HepG2 (cell line): ENCODE data around the gene MUTYH. TPM values are rescaled to one million over a fixed set of nuclear protein-coding genes. Genes with fewer than 3 reads are reported as not detected.
A peak's percentile ranks its signal among the peaks of the same experiment; 100 is the strongest.

Experiments used
- ATF2 ChIP-seq: sonication (generic); formaldehyde crosslinking; IDR thresholded peaks from 2 replicates; pipeline ENCODE4 v1.4.0; 2020; ENCODE audit warnings: missing genetic modification reagents
- CEBPB ChIP-seq: IDR thresholded peaks from 2 replicates; pipeline ENCODE4 v1.6.1; 2011; ENCODE audit warnings: low read depth, low read length, improper control_type of control experiment, borderline replicate concordance
- DR1 ChIP-seq: sonication (generic); formaldehyde crosslinking; IDR thresholded peaks from 2 replicates; pipeline ENCODE4 v1.8.0; 2021; ENCODE audit warnings: mild to moderate bottlenecking, missing genetic modification reagents, inconsistent platforms
- HMGXB3 ChIP-seq: sonication (generic); formaldehyde crosslinking; IDR thresholded peaks from 2 replicates; pipeline ENCODE4 v1.4.0; 2020; ENCODE audit warnings: missing genetic modification reagents, borderline replicate concordance
- HNRNPLL ChIP-seq: fragments of 200-400 bp; formaldehyde crosslinking; IDR thresholded peaks from 2 replicates; pipeline ENCODE4 v1.6.1; 2017; ENCODE audit warnings: mild to moderate bottlenecking, low read depth, low read length; ENCODE audit not compliant: poor library complexity, severe bottlenecking
- NFE2 ChIP-seq: sonication (generic); formaldehyde crosslinking; IDR thresholded peaks from 2 replicates; pipeline ENCODE4 v1.4.0; 2020; ENCODE audit warnings: missing genetic modification reagents
- NFRKB ChIP-seq: fragments of 450-650 bp; IDR thresholded peaks from 2 replicates; pipeline ENCODE4 v1.6.1; 2017
- RBM22 ChIP-seq: fragments of 200-400 bp; formaldehyde crosslinking; optimal IDR thresholded peaks from 2 replicates; pipeline ENCODE3; 2017; ENCODE audit warnings: mild to moderate bottlenecking, low read length, moderate library complexity
- RFX3 ChIP-seq: IDR thresholded peaks from 2 replicates; pipeline ENCODE4 v1.6.1; 2016; ENCODE audit warnings: missing biosample characterization, missing genetic modification reagents
- SOX13 ChIP-seq, 3 experiments: fragments of 450-650 bp in 1 of 3; sonication (generic) in 1 of 3; formaldehyde crosslinking in 1 of 3; IDR thresholded peaks in 2 of 3; conservative IDR thresholded peaks in 1 of 3; 2 replicates each; pipeline versions ENCODE4 v1.5.0 to v1.6.1; 2016 to 2020; ENCODE audit warnings: antibody characterized with exemption in 1 of 3, mild to moderate bottlenecking in 1 of 3, missing compliant biosample characterization in 1 of 3, missing genetic modification reagents in 1 of 3, moderate library complexity in 1 of 3
- SP140L ChIP-seq: sonication (generic); formaldehyde crosslinking; IDR thresholded peaks from 2 replicates; pipeline ENCODE4 v1.4.0; 2020; ENCODE audit warnings: missing genetic modification reagents, borderline replicate concordance
- TAF1 ChIP-seq: sonication (generic); formaldehyde crosslinking; IDR thresholded peaks from 2 replicates; pipeline ENCODE4 v1.4.0; 2020; ENCODE audit warnings: missing genetic modification reagents
- ZNF260 ChIP-seq: sonication (generic); formaldehyde crosslinking; IDR thresholded peaks from 2 replicates; pipeline ENCODE4 v1.4.0; 2020; ENCODE audit warnings: missing genetic modification reagents, low read depth, mild to moderate bottlenecking, borderline replicate concordance
- ZNF441 ChIP-seq: sonication (generic); formaldehyde crosslinking; IDR thresholded peaks from 2 replicates; pipeline ENCODE4 v1.7.0; 2021; ENCODE audit warnings: missing genetic modification reagents, borderline replicate concordance
- ZNF446 ChIP-seq: sonication (generic); formaldehyde crosslinking; IDR thresholded peaks from 2 replicates; pipeline ENCODE4 v1.5.0; 2020; ENCODE audit warnings: mild to moderate bottlenecking, missing genetic modification reagents
- ZNF496 ChIP-seq: sonication (generic); formaldehyde crosslinking; IDR thresholded peaks from 2 replicates; pipeline ENCODE4 v1.8.1; 2023; ENCODE audit warnings: mild to moderate bottlenecking, moderate library complexity, missing genetic modification reagents; ENCODE audit not compliant: insufficient replicate concordance
- ZNF543 ChIP-seq: sonication (generic); formaldehyde crosslinking; IDR thresholded peaks from 2 replicates; pipeline ENCODE4 v1.4.0; 2020; ENCODE audit warnings: mild to moderate bottlenecking, missing genetic modification reagents
- polyA plus RNA-seq, 8 experiments: library from polyadenylated mRNA; depleted of rRNA in 3 of 8; stranded (reverse) in 7 of 8; unstranded in 1 of 8; fragments of >200 nt; fragmentation: Illumina TruSeq in 4 of 8; extraction: Trizol in 4 of 8; gene quantifications; 2 replicates each; pipeline versions ENCODE4 v1.2.1 to v1.2.3, GENCODE V29; 2011 to 2016; ENCODE audit warnings: low read depth in 4 of 8, missing spikeins in 1 of 8, mixed read lengths in 1 of 8; ENCODE audit not compliant: insufficient read depth in 1 of 8
- total RNA-seq, 5 experiments: library from RNA; depleted of rRNA; stranded (reverse); fragments of >200 nt; fragmentation: Illumina TruSeq; extraction: Trizol; gene quantifications; 2 replicates each; pipeline ENCODE4 v1.2.3, GENCODE V29; 2016; ENCODE audit warnings: low read depth in 1 of 5
- TF ChIP-seq, protein P1 (sequence below): IDR thresholded peaks from 2 replicates; pipeline ENCODE4 v1.6.1; 2016; ENCODE audit warnings: mild to moderate bottlenecking, missing biosample characterization, missing genetic modification reagents
- TF ChIP-seq, protein P2 (sequence below): sonication (generic); formaldehyde crosslinking; IDR thresholded peaks from 2 replicates; pipeline ENCODE4 v1.5.1; 2020; ENCODE audit warnings: missing genetic modification reagents, mild to moderate bottlenecking, borderline replicate concordance
- TF ChIP-seq, protein P3 (sequence below): IDR thresholded peaks from 2 replicates; pipeline ENCODE4 v1.6.1; 2012; ENCODE audit warnings: inconsistent platforms

Gene MUTYH
- total and polyA plus RNA-seq, 2 of the 13 experiments (the other 11 are each of a cell fraction or from before 2014, with no cell fraction given): 16.3 to 17.1 TPM

GRCh38 chr1:45340816-45341466 lies 701 bp upstream of the MUTYH start (continued):
- TF ChIP-seq ZNF446 (CRISPR knock-in tag): no peak
- TF ChIP-seq RBM22: peak; percentile 14
- TF ChIP-seq, protein P1, sequence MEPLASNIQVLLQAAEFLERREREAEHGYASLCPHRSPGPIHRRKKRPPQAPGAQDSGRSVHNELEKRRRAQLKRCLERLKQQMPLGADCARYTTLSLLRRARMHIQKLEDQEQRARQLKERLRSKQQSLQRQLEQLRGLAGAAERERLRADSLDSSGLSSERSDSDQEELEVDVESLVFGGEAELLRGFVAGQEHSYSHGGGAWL (CRISPR knock-in tag): no peak
- no peak for TF ChIP-seq SOX13 (IDR thresholded peaks at IDR 0.05)
- no peak for TF ChIP-seq SOX13 (CRISPR knock-in tag; conservative IDR thresholded peaks at IDR 0.05 in 1 of 2, IDR thresholded peaks at IDR 0.05 in 1 of 2)
- no peak for TF ChIP-seq HNRNPLL
- TF ChIP-seq ZNF496 (CRISPR knock-in tag): no peak
- TF ChIP-seq, protein P2, sequence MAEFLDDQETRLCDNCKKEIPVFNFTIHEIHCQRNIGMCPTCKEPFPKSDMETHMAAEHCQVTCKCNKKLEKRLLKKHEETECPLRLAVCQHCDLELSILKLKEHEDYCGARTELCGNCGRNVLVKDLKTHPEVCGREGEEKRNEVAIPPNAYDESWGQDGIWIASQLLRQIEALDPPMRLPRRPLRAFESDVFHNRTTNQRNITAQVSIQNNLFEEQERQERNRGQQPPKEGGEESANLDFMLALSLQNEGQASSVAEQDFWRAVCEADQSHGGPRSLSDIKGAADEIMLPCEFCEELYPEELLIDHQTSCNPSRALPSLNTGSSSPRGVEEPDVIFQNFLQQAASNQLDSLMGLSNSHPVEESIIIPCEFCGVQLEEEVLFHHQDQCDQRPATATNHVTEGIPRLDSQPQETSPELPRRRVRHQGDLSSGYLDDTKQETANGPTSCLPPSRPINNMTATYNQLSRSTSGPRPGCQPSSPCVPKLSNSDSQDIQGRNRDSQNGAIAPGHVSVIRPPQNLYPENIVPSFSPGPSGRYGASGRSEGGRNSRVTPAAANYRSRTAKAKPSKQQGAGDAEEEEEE (CRISPR knock-in tag): no peak
- no peak for TF ChIP-seq SP140L (CRISPR knock-in tag)
- no peak for TF ChIP-seq ATF2 (CRISPR knock-in tag)
- no peak for TF ChIP-seq DR1 (CRISPR knock-in tag)
- TF ChIP-seq ZNF441 (CRISPR knock-in tag): 0 out of 2 replicates have a peak, but pooled peaks have one; percentile 4
- TF ChIP-seq RFX3: no peak
- no peak for TF ChIP-seq ZNF543 (CRISPR knock-in tag)
- no peak for TF ChIP-seq CEBPB
- no peak for TF ChIP-seq ZNF260 (CRISPR knock-in tag)
- no peak for TF ChIP-seq TAF1 (CRISPR knock-in tag)
- no peak for TF ChIP-seq HMGXB3 (CRISPR knock-in tag)
- TF ChIP-seq NFRKB: no peak
- TF ChIP-seq, protein P3, sequence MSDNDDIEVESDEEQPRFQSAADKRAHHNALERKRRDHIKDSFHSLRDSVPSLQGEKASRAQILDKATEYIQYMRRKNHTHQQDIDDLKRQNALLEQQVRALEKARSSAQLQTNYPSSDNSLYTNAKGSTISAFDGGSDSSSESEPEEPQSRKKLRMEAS: 0 out of 2 replicates have a peak, but pooled peaks have one; percentile 40
- no peak for TF ChIP-seq NFE2 (CRISPR knock-in tag)
